Kidney (tissue), 14 donors: ENCODE results near the gene NLGN1. TPM values are rescaled to one million over a fixed set of nuclear protein-coding genes. Genes with fewer than 3 reads are reported as not detected.

Experiments used
- DNase-seq, 5 donors: peaks; one replicate each; pipeline ENCODE4 v3.0.0-alpha.2; 2013 to 2020
- FAIRE-seq: peaks from 2 replicates; lab custom pipeline; 2012; peaks lifted over from hg19 to GRCh38; lab: Jason Lieb, UNC
- H3K27ac ChIP-seq, 2 donors: one replicate each; pipeline ENCODE4 v1.7.0; 2013; ENCODE audit warnings: low read depth in 2 of 2, low read length in 2 of 2, inconsistent platforms in 1 of 2
- H3K27me3 ChIP-seq: one replicate; pipeline ENCODE4 v1.7.1; 2013; ENCODE audit warnings: low read length, inconsistent platforms; ENCODE audit not compliant: control insufficient read depth, insufficient read depth
- H3K36me3 ChIP-seq, 3 donors: one replicate each; pipeline versions ENCODE4 v1.7.0 to v1.7.1; 2013; ENCODE audit warnings: low read length in 3 of 3, control low read depth in 1 of 3, inconsistent platforms in 1 of 3; ENCODE audit not compliant: insufficient read depth in 3 of 3, control insufficient read depth in 2 of 3
- H3K4me1 ChIP-seq, 3 donors: one replicate each; pipeline versions ENCODE4 v1.7.0 to v1.7.1; 2013; ENCODE audit warnings: low read length in 3 of 3, inconsistent platforms in 1 of 3, low read depth in 1 of 3; ENCODE audit not compliant: control insufficient read depth in 2 of 3, insufficient read depth in 2 of 3
- H3K4me3 ChIP-seq, 3 donors: one replicate each; pipeline versions ENCODE4 v1.7.0 to v1.8.1; 2013; ENCODE audit warnings: low read length in 3 of 3, control low read depth in 1 of 3, inconsistent platforms in 1 of 3
- H3K9ac ChIP-seq, 3 donors: one replicate each; pipeline versions ENCODE4 v1.7.0 to v1.7.1; 2013; ENCODE audit warnings: low read length in 3 of 3, control low read depth in 1 of 3, inconsistent platforms in 1 of 3
- H3K9me3 ChIP-seq, 3 donors: one replicate each; pipeline versions ENCODE4 v1.7.0 to v1.7.1; 2013; ENCODE audit warnings: low read length in 3 of 3, control low read depth in 1 of 3, inconsistent platforms in 1 of 3; ENCODE audit not compliant: control insufficient read depth in 2 of 3, insufficient read depth in 1 of 3
- CTCF ChIP-seq: IDR thresholded peaks from 3 replicates; pipeline ENCODE4 v1.5.1; 2012; ENCODE audit warnings: mild to moderate bottlenecking, moderate library complexity, borderline replicate concordance; ENCODE audit not compliant: insufficient read depth; ENCODE audit errors: extremely low read depth
- intact Hi-C: fragments of 100-400 bp; cut with DNase I; formaldehyde crosslinking; loops from one replicate; pipeline ENCODE4 v1.11.1; 2022
- polyA plus RNA-seq: library from polyadenylated mRNA; stranded (reverse); fragments of 350-450 nt; fragmentation: Illumina TruSeq; extraction: RNeasy Lipid Tissue Mini Kit (QIAGEN cat#74804); gene quantifications from one replicate; pipeline ENCODE4 v1.2.3, GENCODE V29; 2014; ENCODE audit warnings: low read depth, low replicate concordance; ENCODE audit not compliant: insufficient read depth
- total RNA-seq: library from RNA; stranded (reverse); fragmentation: NEBNext Ultra II Directional; extraction: Animal tissue kit (Norgen Biotek cat#: 25700); gene quantifications from one replicate; pipeline ENCODE4 v1.2.1, GENCODE V29; 2021
- donor health status: control.
- donor health status: control.
- donor health status: control.
- donor health status: control.
- donor health status: control.
- donor health status: DM: yes; HTN: yes; CAD: no.
- donor health status: Normal renal cell carcinoma (clear cell type).

The NLGN1 gene
- total and polyA plus RNA-seq, 2 donors from 2014 or later, result 0.49 to 19.4 TPM

GRCh38 chr3:173902871-173903270 is 505.3 kb downstream of the NLGN1 start:
- intact Hi-C loops, result no loop called here
- FAIRE-seq, result no peak
- no peaks in the 10 kb centered on the region for H3K27me3 ChIP-seq

GRCh38 chr3:173905381-173905780 is 507.8 kb downstream of the NLGN1 start:
- no peaks in the 10 kb centered on the region for H3K9me3 ChIP-seq
- H3K4me1 ChIP-seq, result no peaks in the 10 kb centered on the region
- intact Hi-C loops, result no loop called here
- TF ChIP-seq CTCF, result no peak
- no peak overlapping the region for H3K27ac ChIP-seq
- H3K27me3 ChIP-seq, result no peaks in the 10 kb centered on the region
- no peaks in the 10 kb centered on the region for H3K36me3 ChIP-seq
- H3K9ac ChIP-seq, result no peak overlapping the region
- DNase-seq (no peak), FAIRE-seq (no peak)
- no peak overlapping the region for H3K4me3 ChIP-seq

More at GRCh38 chr3:173902871-173903270, 505.3 kb downstream of the NLGN1 start:
- Histone ChIP-seq H3K9ac (no peak overlapping the region), H3K9me3 (no peaks in the 10 kb centered on the region), H3K4me3 (no peak overlapping the region), H3K4me1 (no peaks in the 10 kb centered on the region), H3K27ac (no peak overlapping the region), H3K36me3 (no peaks in the 10 kb centered on the region)
- no peak for TF ChIP-seq CTCF
- DNase-seq, result no peak

- H3K27me3 ChIP-seq, result no peaks in the 10 kb centered on the region
- no peak for TF ChIP-seq CTCF
- H3K36me3 ChIP-seq, result no peaks in the 10 kb centered on the region
- DNase-seq (peak in 2 of 5 donors; percentile 21 to 39), FAIRE-seq (no peak)
- no peak overlapping the region for H3K27ac ChIP-seq
- H3K9ac ChIP-seq, result no peak overlapping the region
- no peaks in the 10 kb centered on the region for H3K4me1 ChIP-seq
- no peaks in the 10 kb centered on the region for H3K9me3 ChIP-seq
- intact Hi-C loops, result no loop called here
- H3K4me3 ChIP-seq, result no peak overlapping the region
These were observed 513.9 kb downstream of the NLGN1 start for GRCh38 chr3:173911446-173911845.

- no peaks in the 10 kb centered on the region for H3K4me1 ChIP-seq
- no peaks in the 10 kb centered on the region for H3K27me3 ChIP-seq
- intact Hi-C loops, result no loop called here
- H3K36me3 ChIP-seq, result no peaks in the 10 kb centered on the region
- H3K9ac ChIP-seq, result no peak overlapping the region
- no peak for TF ChIP-seq CTCF
- no peak overlapping the region for H3K4me3 ChIP-seq
- no peak for DNase-seq
- H3K9me3 ChIP-seq, result no peaks in the 10 kb centered on the region
- no peak for FAIRE-seq
- H3K27ac ChIP-seq, result no peak overlapping the region
These were observed 514.6 kb downstream of the NLGN1 start for GRCh38 chr3:173912126-173912525.
